Upper lobe of left lung (tissue), 4 donors: Measurements from ENCODE around the gene SLC7A10.

Experiments
- CTCF ChIP-seq, 6 experiments: fragments of 450-650 bp in 4 of 6; fragments of 200-600 bp in 2 of 6; sonication (generic) in 2 of 6; IDR thresholded peaks; one replicate each; pipeline ENCODE4 v1.5.1; 2016 to 2019; ENCODE audit warnings: antibody characterized with exemption in 6 of 6
- EP300 ChIP-seq, 4 donors: sonication (generic); formaldehyde crosslinking; IDR thresholded peaks; one replicate each; pipeline ENCODE4 v1.5.1; 2017; ENCODE audit warnings: antibody characterized with exemption in 4 of 4, control low read depth in 2 of 4
- POLR2A ChIP-seq, 4 donors: fragments of 450-650 bp; IDR thresholded peaks; one replicate each; pipeline ENCODE4 v1.5.1; 2016 to 2017; ENCODE audit warnings: antibody characterized with exemption in 4 of 4, mild to moderate bottlenecking in 2 of 4
- POLR2AphosphoS5 ChIP-seq, 2 donors: sonication (generic); formaldehyde crosslinking; IDR thresholded peaks; one replicate each; pipeline ENCODE4 v1.5.1; 2017; ENCODE audit warnings: antibody characterized with exemption in 2 of 2

DNA sequence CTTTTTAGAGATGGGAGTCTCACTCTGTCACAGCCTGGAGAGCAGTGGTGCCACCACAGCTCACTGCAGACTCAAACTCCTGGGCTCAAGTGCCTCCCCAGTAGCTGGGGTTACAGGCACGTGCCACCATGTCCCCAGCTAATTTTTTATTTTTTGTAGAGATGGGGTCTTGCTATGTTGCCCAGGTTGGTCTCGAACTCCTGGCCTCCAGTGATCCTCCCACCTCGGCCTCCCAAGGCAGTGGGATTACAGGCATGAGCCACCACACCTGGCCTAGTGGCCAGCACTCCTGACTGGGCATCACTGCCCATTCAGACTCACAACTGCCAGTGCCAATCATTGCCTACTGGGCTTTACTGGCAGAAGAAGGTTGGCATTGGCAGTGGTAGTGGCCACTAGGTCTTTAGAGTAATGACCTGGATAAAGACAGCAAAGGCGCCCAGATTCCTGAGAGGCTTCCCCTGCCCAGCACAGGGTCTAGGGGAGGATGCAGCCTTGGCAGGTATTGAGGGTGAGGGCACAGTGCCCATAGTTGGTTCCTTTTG lies 26.8 kb upstream of the SLC7A10 start:
- TF ChIP-seq CTCF (IDR thresholded peaks at IDR 0.05) (no peak), POLR2A (IDR thresholded peaks at IDR 0.05) (no peak), POLR2AphosphoS5 (IDR thresholded peaks at IDR 0.05) (no peak), EP300 (IDR thresholded peaks at IDR 0.05) (no peak)
